HEK293 (cell line): ENCODE data around the gene PSMB4.

ENCODE experiments used
- CTCF ChIP-seq: fragments of 450-650 bp; formaldehyde crosslinking; IDR thresholded peaks from 2 replicates; pipeline ENCODE4 v1.5.1; 2016; ENCODE audit warnings: missing biosample characterization, missing genetic modification characterization
- KLF8 ChIP-seq: fragments of 450-650 bp; formaldehyde crosslinking; IDR thresholded peaks from 2 replicates; pipeline ENCODE4 v1.5.1; 2016; ENCODE audit warnings: missing biosample characterization, missing genetic modification characterization
- OSR2 ChIP-seq: fragments of 450-650 bp; formaldehyde crosslinking; IDR thresholded peaks from 2 replicates; pipeline ENCODE4 v1.5.1; 2016; ENCODE audit warnings: missing biosample characterization, missing genetic modification characterization
- PRDM1 ChIP-seq: fragments of 450-650 bp; formaldehyde crosslinking; IDR thresholded peaks from 2 replicates; pipeline ENCODE4; 2016; ENCODE audit warnings: missing biosample characterization, missing genetic modification characterization
- PRDM10 ChIP-seq: fragments of 450-650 bp; formaldehyde crosslinking; IDR thresholded peaks from 2 replicates; pipeline ENCODE4 v1.5.1; 2016; ENCODE audit warnings: missing biosample characterization, missing genetic modification characterization
- SCRT1 ChIP-seq: fragments of 450-650 bp; formaldehyde crosslinking; IDR thresholded peaks from 2 replicates; pipeline ENCODE4 v1.5.1; 2016; ENCODE audit warnings: missing biosample characterization, missing genetic modification characterization, borderline replicate concordance
- SETDB1 ChIP-seq: IDR thresholded peaks from one replicate; pipeline ENCODE4 v1.6.1; 2017; ENCODE audit warnings: mild to moderate bottlenecking, low read length, moderate library complexity, mixed read lengths; ENCODE audit not compliant: insufficient read length
- SP7 ChIP-seq: fragments of 450-650 bp; formaldehyde crosslinking; IDR thresholded peaks from 2 replicates; pipeline ENCODE4 v1.5.1; 2016; ENCODE audit warnings: missing biosample characterization, missing genetic modification characterization
- ZBTB44 ChIP-seq: fragments of 450-650 bp; IDR thresholded peaks from 2 replicates; pipeline ENCODE4 v1.5.1; 2018; ENCODE audit warnings: missing biosample characterization, mild to moderate bottlenecking, missing genetic modification characterization
- ZEB2 ChIP-seq: fragments of 450-650 bp; formaldehyde crosslinking; IDR thresholded peaks from 2 replicates; pipeline ENCODE4 v1.5.1; 2016; ENCODE audit warnings: missing biosample characterization, missing genetic modification characterization
- ZFP69B ChIP-seq: fragments of 450-650 bp; formaldehyde crosslinking; IDR thresholded peaks from 2 replicates; pipeline ENCODE4 v1.5.1; 2016; ENCODE audit warnings: missing biosample characterization, missing genetic modification characterization
- ZNF335 ChIP-seq: fragments of 450-650 bp; formaldehyde crosslinking; conservative IDR thresholded peaks from 2 replicates; pipeline ENCODE4 v1.5.1; 2016; ENCODE audit warnings: missing biosample characterization, missing genetic modification characterization
- ZNF366 ChIP-seq: fragments of 450-650 bp; formaldehyde crosslinking; conservative IDR thresholded peaks from 2 replicates; pipeline ENCODE4 v1.5.1; 2016; ENCODE audit warnings: missing biosample characterization, missing genetic modification characterization
- ZNF501 ChIP-seq: fragments of 450-650 bp; formaldehyde crosslinking; IDR thresholded peaks from 2 replicates; pipeline ENCODE4 v1.5.1; 2016; ENCODE audit warnings: missing biosample characterization, missing genetic modification characterization
- ZNF561 ChIP-seq: fragments of 450-650 bp; IDR thresholded peaks from 2 replicates; pipeline ENCODE4 v1.5.1; 2018; ENCODE audit warnings: missing biosample characterization, missing genetic modification characterization, borderline replicate concordance
- ZNF645 ChIP-seq: fragments of 450-650 bp; formaldehyde crosslinking; IDR thresholded peaks from 2 replicates; pipeline ENCODE4; 2016; ENCODE audit warnings: missing biosample characterization, missing genetic modification characterization
- ZNF654 ChIP-seq: fragments of 450-650 bp; formaldehyde crosslinking; IDR thresholded peaks from 2 replicates; pipeline ENCODE4 v1.5.1; 2016; ENCODE audit warnings: low read depth, missing biosample characterization, missing genetic modification characterization
- ZNF692 ChIP-seq: fragments of 450-650 bp; formaldehyde crosslinking; IDR thresholded peaks from 2 replicates; pipeline ENCODE4 v1.5.1; 2016; ENCODE audit warnings: missing biosample characterization, missing genetic modification characterization

PSMB4 gene

GRCh38 chr1:151443846-151444782, 44.7 kb downstream of the PSMB4 start (continued):
- TF ChIP-seq CTCF (tag by site-specific recombination) (peak; percentile 70), SETDB1 (no peak), SCRT1 (tag by site-specific recombination) (0 out of 2 replicates have a peak, but pooled peaks have one; percentile 7), ZNF366 (peak; percentile 71), ZBTB44 (tag by site-specific recombination) (peak; percentile 51; the same call in 1 of the 2 replicates), ZNF335 (peak; percentile 13; the same call in 1 of the 2 replicates), ZNF692 (tag by site-specific recombination) (peak; percentile 52; the same call in 1 of the 2 replicates), KLF8 (tag by site-specific recombination) (0 out of 2 replicates have a peak, but pooled peaks have one; percentile 11), ZNF654 (tag by site-specific recombination) (peak; percentile 89), ZNF501 (tag by site-specific recombination) (no peak), SP7 (tag by site-specific recombination) (peak; percentile 66; the same call in 1 of the 2 replicates), ZFP69B (tag by site-specific recombination) (0 out of 2 replicates have a peak, but pooled peaks have one; percentile 34), ZNF561 (tag by site-specific recombination) (peak; percentile 52; the same call in 1 of the 2 replicates), OSR2 (tag by site-specific recombination) (peak; percentile 89), PRDM10 (tag by site-specific recombination) (0 out of 2 replicates have a peak, but pooled peaks have one; percentile 11), PRDM1 (tag by site-specific recombination) (0 out of 2 replicates have a peak, but pooled peaks have one; percentile 20), ZEB2 (tag by site-specific recombination) (peak; percentile 55; the same call in 1 of the 2 replicates), ZNF645 (tag by site-specific recombination) (no peak)
